Endometrium (tissue), 2 donors: Measurements from ENCODE around the gene ZNF778.
"Not testable (repeated sequence)": the region's sequence is repeated elsewhere in the genome, so short reads cannot be mapped to it uniquely, and the experiment has no call there.

Experiments
- FAIRE-seq: peaks from 2 replicates; lab custom pipeline; 2012; peaks lifted over from hg19 to GRCh38; lab: Jason Lieb, UNC
- donor health status: control.
- donor health status: control.

ZNF778 gene

DNA sequence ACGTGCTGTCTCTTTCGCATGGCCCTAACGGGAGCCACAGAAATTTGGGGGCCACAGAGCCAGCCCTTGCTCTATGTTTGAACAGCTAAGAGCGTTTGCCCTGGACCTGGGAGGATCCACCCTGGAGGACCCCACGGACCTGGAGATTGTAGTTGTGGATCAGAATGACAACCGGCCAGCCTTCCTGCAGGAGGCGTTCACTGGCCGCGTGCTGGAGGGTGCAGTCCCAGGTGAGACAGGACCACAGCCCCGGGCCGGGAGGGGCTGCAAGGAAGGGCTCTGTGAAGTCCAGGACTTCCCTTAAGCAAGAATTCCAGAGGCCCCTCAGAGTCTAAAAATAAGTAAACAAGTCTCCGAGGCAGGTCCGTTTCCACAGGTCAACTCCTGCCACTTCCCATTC is 34.0 kb upstream of the ZNF778 start:
- FAIRE-seq: no peak

DNA sequence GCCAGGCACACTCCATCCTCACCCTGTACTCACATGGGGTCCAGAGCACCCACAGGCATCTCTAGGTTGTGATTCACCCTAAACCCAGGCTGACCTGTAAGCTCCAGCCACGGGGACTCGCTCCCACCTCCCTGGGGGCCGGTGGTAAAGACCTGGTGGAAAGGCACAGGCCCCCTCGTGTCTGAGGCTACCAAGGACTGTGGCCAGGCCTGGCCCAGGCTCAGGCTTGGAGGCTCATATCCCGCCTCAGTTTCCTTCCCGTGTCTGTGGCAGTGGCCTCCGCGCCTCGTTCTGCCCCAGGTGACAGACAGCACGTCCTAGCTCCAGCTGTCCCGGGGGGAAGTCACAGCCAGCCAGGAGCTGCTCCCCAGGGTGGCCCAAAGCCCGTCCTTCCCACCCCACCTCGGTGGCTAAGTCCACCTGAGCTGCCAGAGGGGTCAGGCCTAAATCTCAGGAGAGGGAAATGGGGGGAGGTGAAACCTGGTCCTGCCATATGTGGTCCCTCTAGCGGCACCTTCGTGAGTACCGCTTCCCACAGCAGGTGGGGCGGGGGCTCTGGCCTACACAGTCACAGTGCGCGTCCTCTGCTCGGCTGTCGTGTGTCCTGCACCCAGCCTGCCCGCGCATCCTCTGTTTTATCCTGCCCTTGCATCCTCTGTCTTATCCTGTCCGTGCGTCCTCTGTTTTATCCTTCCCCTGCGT is 33.4 kb upstream of the ZNF778 start:
- no peak for FAIRE-seq

DNA sequence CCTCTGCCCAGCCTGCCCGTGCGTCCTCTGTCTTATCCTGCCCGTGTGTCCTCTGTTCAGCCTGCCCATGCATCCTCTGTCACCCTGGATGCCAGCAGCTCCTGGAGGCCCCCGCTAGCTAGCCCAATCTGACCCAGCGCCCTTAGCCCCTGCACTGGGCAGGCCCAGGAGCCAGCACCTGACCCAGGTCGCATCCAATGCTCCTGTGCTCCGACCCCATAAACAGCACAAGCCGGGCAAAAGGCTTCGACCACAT is 32.9 kb upstream of the ZNF778 start:
- no peak for FAIRE-seq

DNA sequence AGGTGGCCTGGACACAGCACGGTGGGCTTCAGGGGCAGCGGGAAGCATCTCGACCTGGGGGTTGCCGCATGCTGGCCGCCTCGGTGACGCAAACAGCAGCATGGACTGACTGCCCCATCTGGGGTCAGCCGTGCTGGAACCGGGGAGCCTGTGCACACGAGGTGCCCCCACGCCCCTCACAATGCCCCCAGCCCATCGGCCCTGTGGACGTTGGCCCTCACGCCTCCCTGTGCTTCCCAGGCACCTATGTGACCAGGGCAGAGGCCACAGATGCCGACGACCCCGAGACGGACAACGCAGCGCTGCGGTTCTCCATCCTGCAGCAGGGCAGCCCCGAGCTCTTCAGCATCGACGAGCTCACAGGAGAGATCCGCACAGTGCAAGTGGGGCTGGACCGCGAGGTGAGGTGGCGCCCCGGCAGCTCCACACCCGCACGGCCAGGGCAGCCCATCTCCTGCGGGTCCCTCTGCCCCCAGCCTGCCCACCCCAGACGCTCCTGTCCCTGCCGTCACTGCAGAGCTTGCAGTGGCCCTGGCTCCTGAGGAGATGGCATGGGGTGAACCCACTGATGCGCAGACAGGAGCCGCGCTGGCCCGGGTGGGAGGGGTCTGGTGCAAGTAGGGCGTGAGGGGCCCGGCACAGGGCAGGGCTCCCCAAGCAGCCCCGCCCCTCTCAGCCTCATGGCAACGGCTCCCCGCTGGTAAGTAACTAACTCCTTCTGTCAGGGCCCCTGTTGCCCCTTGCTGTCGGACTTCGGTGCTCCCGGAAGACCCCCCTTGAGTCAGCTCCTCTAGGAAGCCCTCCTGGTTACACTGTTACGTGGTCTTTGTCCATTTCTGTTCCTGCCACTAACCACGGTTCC is 32.3 kb upstream of the ZNF778 start:
- no peak for FAIRE-seq

DNA sequence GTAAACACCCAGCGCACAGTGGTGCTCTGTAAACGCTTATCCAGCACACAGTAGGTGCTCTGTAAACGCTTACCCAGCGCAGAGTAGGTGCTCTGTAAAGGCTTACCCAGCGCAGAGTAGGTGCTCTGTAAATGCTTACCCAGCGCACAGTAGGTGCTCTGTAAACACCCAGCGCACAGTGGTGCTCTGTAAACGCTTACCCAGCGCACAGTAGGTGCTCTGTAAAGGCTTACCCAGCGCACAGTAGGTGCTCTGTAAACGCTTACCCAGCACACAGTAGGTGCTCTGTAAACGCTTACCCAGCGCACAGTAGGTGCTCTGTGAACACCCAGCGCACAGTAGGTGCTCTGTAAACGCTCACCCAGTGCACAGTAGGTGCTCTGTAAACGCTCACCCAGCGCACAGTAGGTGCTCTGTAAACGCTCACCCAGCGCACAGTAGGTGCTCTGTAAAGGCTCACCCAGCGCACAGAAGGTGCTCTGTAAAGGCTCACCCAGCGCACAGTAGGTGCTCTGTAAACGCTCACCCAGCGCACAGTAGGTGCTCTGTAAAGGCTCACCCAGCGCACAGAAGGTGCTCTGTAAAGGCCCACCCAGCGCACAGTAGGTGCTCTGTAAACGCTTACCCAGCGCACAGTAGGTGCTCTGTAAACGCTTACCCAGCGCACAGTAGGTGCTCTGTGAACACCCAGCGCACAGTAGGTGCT is 31.5 kb upstream of the ZNF778 start:
- FAIRE-seq: not testable (repeated sequence)

DNA sequence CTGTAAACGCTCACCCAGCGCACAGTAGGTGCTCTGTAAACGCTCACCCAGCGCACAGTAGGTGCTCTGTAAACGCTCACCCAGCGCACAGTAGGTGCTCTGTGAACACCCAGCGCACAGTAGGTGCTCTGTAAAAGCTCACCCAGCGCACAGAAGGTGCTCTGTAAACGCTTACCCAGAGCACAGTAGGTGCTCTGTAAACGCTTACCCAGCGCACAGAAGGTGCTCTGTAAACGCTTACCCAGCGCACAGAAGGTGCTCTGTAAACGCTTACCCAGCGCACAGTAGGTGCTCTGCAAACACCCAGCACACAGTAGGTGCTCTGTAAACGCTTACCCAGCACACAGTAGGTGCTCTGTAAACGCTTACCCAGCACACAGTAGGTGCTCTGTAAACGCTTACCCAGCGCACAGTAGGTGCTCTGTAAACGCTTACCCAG is 30.9 kb upstream of the ZNF778 start:
- not testable (repeated sequence) for FAIRE-seq

DNA sequence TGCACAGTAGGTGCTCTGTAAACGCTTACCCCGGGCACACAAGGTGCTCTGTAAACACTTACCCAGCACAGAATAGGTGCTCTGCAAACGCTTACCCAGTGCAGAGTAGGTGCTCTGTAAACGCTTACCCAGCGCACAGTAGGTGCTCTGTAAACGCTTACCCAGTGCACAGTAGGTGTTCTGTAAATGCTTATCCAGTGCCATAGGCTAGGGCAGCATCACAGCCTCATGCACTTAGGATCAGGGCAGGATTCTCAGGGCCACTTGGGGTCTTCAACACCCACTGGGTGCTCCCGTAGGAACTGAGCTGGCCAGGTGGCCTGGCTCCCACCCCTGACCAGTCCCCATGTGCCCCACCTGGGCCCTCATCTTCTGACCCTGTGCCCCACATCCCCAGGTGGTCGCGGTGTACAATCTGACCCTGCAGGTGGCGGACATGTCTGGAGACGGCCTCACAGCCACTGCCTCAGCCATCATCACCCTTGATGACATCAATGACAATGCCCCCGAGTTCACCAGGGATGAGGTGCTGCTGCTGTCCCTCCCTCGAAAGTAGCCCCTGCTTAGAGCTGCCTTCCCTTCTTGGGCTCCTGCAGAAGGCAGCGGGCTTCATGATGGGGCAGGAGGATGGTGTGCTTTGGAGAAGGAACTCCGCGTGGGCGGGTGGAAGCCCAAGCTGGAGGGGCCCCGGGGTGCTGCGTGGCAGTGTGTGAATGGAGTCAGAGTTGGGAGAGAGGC is 30.3 kb upstream of the ZNF778 start:
- no peak for FAIRE-seq

DNA sequence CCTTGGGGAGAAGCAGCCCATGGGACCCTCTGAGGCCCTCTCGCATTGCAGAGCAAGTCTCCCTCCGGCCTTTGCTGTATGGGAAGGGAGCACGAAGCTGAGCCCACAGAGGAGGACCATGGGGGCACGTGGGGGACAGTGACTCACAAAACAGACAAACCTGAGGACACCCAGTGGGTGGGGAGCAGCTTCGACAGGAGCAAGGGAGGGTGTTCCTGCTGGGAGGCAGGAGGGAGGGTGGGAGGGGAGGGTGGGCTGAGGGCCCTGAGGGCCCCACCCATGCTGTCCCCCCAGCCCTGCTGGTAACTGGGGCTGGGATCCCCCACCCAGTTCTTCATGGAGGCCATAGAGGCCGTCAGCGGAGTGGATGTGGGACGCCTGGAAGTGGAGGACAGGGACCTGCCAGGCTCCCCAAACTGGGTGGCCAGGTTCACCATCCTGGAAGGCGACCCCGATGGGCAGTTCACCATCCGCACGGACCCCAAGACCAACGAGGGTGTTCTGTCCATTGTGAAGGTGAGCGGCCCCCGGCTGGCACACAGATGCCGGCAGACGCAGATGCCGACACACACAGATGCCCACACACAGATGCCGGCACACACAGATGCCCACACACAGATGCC is 29.6 kb upstream of the ZNF778 start:
- FAIRE-seq: no peak

DNA sequence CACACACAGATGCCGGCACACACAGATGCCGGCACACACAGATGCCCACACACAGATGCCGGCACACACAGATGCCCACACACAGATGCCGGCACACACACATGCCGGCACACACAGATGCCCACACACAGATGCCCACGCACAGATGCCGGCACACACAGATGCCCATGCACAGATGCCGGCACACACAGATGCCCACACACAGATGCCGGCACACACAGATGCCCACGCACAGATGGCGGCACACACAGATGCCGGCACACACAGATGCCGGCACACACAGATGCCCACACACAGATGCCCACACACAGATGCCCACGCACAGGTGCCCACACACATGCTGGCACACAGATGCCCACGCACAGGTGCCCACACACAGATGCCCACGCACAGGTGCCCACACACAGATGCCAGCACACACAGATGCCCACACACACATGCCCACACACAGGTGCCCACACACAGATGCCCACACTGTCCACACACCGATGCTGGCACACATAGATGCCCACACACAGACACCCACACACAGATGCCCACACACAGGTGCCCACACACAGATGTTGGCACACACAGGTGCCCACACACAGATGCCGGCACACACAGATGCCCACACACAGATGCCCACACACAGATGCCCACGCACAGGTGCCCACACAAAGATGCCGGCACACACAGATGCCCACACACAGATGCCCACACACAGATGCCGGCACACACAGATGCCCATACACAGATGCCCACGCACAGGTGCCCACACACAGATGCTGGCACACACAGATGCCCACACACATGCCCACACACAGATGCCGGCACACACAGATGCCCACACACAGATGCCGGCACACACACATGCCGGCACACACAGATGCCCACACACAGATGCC is 28.8 kb upstream of the ZNF778 start:
- FAIRE-seq: not testable (repeated sequence)

DNA sequence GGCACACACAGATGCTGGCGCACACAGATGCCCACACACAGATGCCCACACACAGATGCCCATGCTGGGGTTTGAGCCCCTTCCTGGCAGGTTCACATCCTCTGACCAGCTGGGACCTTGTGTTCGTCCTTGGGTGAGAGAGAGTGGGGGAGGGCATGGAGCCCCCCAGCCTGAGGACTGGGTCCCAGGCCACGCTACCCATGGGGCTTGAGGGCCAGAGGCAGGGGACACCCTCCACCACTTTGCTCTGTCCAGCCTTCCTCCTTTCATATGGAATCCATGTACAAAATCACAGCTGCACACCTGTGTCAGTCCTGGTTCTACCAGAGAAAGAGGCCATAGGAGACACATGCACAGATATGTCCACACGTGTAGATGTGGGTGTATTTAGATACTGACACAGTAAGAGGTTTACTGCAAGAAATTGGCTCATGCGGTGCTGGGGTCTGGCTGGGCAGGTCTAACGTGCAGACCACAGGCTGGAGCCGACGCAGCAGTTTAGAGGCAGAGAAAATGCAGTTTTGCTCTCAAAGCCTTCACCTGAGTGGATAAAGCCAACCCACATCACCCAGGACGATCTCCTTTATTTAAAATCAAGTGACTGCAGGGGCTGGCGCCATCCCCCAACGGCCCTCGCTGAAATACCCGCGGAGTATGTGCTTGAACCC is 28.0 kb upstream of the ZNF778 start:
- FAIRE-seq: no peak

DNA sequence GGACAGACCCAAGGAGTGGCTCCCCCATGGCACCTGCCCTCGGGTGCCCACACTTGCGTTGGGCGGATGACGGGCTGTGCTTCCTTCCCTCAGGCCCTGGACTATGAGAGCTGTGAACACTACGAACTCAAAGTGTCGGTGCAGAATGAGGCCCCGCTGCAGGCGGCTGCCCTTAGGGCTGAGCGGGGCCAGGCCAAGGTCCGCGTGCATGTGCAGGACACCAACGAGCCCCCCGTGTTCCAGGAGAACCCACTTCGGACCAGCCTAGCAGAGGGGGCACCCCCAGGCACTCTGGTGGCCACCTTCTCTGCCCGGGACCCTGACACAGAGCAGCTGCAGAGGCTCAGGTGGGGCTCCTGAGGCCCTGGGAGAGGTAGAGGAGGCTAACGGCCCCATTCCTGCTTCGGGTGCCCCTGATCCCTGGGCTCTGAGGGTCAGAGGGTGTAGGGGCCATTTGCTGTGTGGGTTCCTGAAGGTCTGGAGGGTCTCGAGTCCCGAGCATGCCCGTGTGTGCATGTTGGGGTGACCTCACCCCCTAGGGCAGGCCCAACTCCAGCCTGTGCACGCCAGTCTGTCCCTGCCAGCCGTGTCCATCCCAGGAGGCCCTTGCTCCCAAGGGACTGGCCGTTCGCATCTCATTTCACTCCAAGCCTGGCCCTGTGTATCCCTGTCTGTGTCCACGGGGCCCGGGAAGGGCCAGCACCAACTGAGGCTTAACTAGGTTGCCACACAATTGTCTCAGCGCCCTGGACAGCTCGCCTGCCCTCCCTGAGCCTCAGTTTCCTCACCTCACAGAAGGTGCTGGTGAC is 27.1 kb upstream of the ZNF778 start:
- no peak for FAIRE-seq

DNA sequence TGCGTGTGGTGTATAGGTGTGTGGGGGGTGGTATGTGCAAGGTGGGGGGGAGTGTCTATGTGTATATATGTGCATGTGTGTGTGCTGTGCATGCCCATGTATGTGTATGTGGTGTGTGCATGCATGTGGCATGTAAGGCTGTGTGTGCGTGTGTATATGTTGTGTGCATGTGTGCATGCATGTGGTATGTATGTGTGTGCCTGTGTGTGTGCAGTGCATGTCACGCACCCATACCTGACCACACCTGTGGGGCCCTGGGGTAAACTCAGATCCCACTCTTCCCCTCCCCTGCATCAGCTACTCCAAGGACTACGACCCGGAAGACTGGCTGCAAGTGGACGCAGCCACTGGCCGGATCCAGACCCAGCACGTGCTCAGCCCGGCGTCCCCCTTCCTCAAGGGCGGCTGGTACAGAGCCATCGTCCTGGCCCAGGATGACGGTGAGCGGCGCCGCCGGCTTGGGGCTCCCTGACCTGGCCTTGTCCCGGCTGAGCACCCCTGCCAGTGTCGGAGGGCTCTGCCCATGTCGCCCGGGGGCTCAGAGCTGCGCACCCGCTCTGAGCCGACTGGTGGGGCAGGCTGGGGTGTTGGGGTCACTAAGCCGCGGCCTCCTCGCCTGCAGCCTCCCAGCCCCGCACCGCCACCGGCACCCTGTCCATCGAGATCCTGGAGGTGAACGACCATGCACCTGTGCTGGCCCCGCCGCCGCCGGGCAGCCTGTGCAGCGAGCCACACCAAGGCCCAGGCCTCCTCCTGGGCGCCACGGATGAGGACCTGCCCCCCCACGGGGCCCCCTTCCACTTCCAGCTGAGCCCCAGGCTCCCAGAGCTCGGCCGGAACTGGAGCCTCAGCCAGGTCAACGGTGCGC is 26.2 kb upstream of the ZNF778 start:
- FAIRE-seq: no peak

DNA sequence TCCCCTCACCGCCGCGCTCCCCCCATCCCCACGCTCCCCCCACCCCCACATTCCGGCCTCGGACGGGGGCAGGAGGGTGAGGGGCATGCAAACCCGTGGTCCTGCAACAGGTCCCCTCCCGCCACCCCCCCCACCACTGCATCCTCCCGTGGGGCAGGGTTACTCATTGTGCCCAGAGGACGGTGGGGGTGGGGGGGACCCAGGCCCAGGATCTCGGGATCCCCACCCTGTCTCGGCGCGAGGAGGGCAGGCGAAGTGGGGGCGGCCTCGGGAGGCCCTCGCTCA is 25.7 kb upstream of the ZNF778 start:
- FAIRE-seq: no peak

DNA sequence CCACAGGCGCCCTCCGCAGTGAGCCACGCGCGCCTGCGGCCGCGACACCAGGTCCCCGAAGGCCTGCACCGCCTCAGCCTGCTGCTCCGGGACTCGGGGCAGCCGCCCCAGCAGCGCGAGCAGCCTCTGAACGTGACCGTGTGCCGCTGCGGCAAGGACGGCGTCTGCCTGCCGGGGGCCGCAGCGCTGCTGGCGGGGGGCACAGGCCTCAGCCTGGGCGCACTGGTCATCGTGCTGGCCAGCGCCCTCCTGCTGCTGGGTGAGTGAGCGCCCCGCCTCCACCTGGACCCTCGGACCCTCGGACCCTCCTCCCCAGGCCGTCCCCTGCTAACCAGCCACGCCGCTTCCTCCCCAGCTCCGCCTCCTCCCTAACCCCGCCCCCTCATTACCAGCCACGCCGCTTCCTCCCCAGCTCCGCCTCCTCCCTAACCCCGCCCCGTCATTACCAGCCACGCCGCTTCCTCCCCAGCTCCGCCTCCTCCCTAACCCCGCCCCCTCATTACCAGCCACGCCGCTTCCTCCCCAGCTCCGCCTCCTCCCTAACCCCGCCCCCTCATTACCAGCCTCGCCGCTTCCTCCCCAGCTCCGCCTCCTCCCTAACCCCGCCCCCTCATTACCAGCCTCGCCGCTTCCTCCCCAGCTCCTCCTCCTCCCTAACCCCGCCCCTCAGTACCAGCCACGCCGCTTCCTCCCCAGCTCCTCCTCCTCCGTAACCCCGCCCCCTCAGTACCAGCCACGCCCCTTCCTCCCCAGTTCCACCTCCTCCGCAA is 25.1 kb upstream of the ZNF778 start:
- not testable (repeated sequence) for FAIRE-seq

DNA sequence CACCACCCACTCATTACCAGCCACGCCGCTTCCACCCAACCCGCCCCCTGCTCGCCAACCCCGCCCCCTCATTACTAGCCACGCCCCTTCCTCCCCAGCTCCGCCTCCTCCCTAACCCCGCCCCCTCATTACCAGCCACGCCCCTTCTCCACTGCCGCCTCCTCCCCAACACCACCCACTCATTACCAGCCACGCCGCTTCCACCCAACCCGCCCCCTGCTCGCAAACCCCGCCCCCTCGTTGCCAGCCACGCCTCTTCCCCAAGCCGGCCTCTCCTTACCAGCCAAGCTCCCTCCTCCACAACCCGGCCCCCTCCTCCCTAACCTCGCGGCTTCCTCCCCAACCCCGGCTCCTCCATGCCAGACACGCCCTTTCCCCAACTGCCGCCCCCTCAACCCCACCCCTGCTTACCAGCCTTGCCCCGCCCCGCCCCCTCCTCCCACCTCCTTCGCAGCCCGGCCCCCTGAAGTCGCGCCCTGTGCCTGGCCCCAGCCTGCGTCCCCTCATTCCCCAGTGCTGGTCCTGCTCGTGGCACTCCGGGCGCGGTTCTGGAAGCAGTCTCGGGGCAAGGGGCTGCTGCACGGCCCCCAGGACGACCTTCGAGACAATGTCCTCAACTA is 24.4 kb upstream of the ZNF778 start:
- no peak for FAIRE-seq

DNA sequence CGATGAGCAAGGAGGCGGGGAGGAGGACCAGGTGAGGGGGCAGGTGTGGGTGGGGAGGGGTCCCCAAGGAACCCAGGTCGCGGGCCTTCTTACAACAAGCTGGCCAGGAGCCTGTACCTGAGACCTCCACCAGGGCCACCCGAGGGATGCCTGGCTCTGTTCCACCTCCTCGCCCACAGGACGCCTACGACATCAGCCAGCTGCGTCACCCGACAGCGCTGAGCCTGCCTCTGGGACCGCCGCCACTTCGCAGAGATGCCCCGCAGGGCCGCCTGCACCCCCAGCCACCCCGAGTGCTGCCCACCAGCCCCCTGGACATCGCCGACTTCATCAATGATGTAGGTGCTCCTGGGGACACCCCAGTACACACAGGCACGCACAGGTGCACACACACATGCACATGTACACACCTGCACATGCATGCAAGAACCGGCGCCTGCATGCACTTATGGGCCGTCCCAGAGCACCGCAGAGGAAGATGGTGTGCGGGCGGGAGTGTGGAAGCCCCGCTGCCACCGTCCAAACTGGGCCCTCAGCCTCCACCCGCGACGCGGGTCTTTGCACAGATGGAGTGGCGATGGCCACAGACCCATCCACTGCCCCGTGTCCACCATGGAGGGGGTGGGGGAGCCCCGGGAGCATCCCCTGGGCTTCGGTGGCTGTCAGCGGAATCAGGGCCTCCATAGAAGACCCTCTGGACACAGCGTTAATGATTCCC is 23.8 kb upstream of the ZNF778 start:
- FAIRE-seq: no peak
